DND-41 (cell line): Measurements from ENCODE around the gene PDS5B.
A peak's percentile ranks its signal among the peaks of the same experiment; 100 is the strongest.

ENCODE experiments used
- ATAC-seq: fragments of 200-7000 bp; cut with Tn5 transposase; 3 replicates; pipeline ENCODE4 v1.9.1; 2021; ENCODE audit warnings: low read depth; ENCODE audit not compliant: insufficient read depth
- DNase-seq: peaks from one replicate; pipeline ENCODE4 v3.0.0-alpha.2; 2020
- H2AFZ ChIP-seq: 2 replicates; pipeline ENCODE4 v1.6.0; 2012; ENCODE audit warnings: low read depth, low read length
- H3K27ac ChIP-seq: 2 replicates; pipeline ENCODE4 v1.5.1; 2012; ENCODE audit warnings: low read length, inconsistent platforms
- H3K27me3 ChIP-seq: fragments of 200-600 bp; sonication (generic); 2 replicates; pipeline ENCODE4 v1.6.0; 2012; ENCODE audit warnings: low read length, mild to moderate bottlenecking, inconsistent platforms; ENCODE audit not compliant: insufficient read depth, poor library complexity
- H3K36me3 ChIP-seq: 2 replicates; pipeline ENCODE4 v1.5.1; 2012; ENCODE audit warnings: low read length, inconsistent platforms; ENCODE audit not compliant: insufficient read depth
- H3K4me1 ChIP-seq: 2 replicates; pipeline ENCODE4 v1.5.1; 2012; ENCODE audit warnings: mild to moderate bottlenecking, low read length; ENCODE audit not compliant: insufficient read depth
- H3K4me2 ChIP-seq: 2 replicates; pipeline ENCODE4 v1.6.0; 2012; ENCODE audit warnings: mild to moderate bottlenecking, moderate library complexity, low read length, inconsistent platforms; ENCODE audit not compliant: insufficient read depth
- H3K4me3 ChIP-seq, 2 experiments: fragments of 200-600 bp in 1 of 2; shearing (Covaris generic) in 1 of 2; 2 replicates each; pipeline ENCODE4 v1.5.1; 2012 to 2016; ENCODE audit warnings: inconsistent platforms in 2 of 2, low read length in 2 of 2, mild to moderate bottlenecking in 2 of 2, low read depth in 1 of 2, moderate library complexity in 1 of 2
- H3K79me2 ChIP-seq: 2 replicates; pipeline ENCODE4 v1.6.0; 2012; ENCODE audit warnings: low read length, inconsistent platforms; ENCODE audit not compliant: insufficient read depth
- H3K9ac ChIP-seq: 2 replicates; pipeline ENCODE4 v1.6.0; 2012; ENCODE audit warnings: low read depth, mild to moderate bottlenecking, inconsistent platforms, low read length, moderate library complexity
- H3K9me3 ChIP-seq: 2 replicates; pipeline ENCODE4 v1.5.1; 2012; ENCODE audit warnings: low read length, moderate library complexity, mild to moderate bottlenecking, inconsistent platforms; ENCODE audit not compliant: insufficient read depth, severe bottlenecking
- H4K20me1 ChIP-seq: 2 replicates; pipeline ENCODE4 v1.6.0; 2012; ENCODE audit warnings: low read length; ENCODE audit not compliant: insufficient read depth
- CTCF ChIP-seq: IDR thresholded peaks from 2 replicates; pipeline ENCODE4 v1.5.1; 2012; ENCODE audit warnings: borderline replicate concordance, low read length, moderate library complexity, mild to moderate bottlenecking; ENCODE audit not compliant: poor library complexity, severe bottlenecking; ENCODE audit errors: extremely low read depth
- EZH2 ChIP-seq: IDR thresholded peaks from 3 replicates; pipeline ENCODE4 v1.6.1; 2012; ENCODE audit warnings: borderline replicate concordance, low read depth, mild to moderate bottlenecking, moderate library complexity, low read length, inconsistent platforms; ENCODE audit not compliant: severe bottlenecking

PDS5B gene

GRCh38 chr13:32538143-32538620, 48.1 kb upstream of the PDS5B start:
- TF ChIP-seq CTCF (no peak), EZH2 (no peak)
- peaks cover 55% of the 10 kb centered on the region for H3K79me2 ChIP-seq
- peak overlapping the region; percentile 96 for H2AFZ ChIP-seq

GRCh38 chr13:32538621-32539246, 47.5 kb upstream of the PDS5B start, which contains the start of gene N4BP2L2:
Gene N4BP2L2, minus strand, starts transcription at chr13:32538795. Its CDS starts 1,768 bp downstream, at chr13:32537027.
- peak; percentile 96 for ATAC-seq
- H3K4me1 ChIP-seq, result peaks cover 51% of the 10 kb centered on the region
- peaks cover 49% of the 10 kb centered on the region for H3K79me2 ChIP-seq
- peaks cover 5% of the 10 kb centered on the region; the same call in 1 of the 2 replicates for H4K20me1 ChIP-seq
- peak within 1 kb of the TSS; percentile 82 for H3K4me2 ChIP-seq
- H3K36me3 ChIP-seq, result peaks cover 24% of the 10 kb centered on the region
- peak within 1 kb of the TSS; percentile 79 to 89 for H3K4me3 ChIP-seq
- peak within 1 kb of the TSS; percentile 97 for H3K27ac ChIP-seq
- H3K9ac ChIP-seq, result peak within 1 kb of the TSS; percentile 81
- no peaks in the 10 kb centered on the region for H3K27me3 ChIP-seq
- TF ChIP-seq EZH2 (no peak), CTCF (peak; percentile 63)
- no peaks in the 10 kb centered on the region for H3K9me3 ChIP-seq
- H2AFZ ChIP-seq, result peak within 1 kb of the TSS; percentile 96
- DNase-seq, result peak; percentile 95

More at GRCh38 chr13:32538143-32538620, 48.1 kb upstream of the PDS5B start:
- no peak for DNase-seq
- Histone ChIP-seq H3K36me3 (peaks cover 28% of the 10 kb centered on the region), H3K27ac (peak overlapping the region; percentile 97), H3K9me3 (no peaks in the 10 kb centered on the region), H3K4me1 (peaks cover 56% of the 10 kb centered on the region), H3K4me3 (peak overlapping the region; percentile 79 to 89), H4K20me1 (peaks cover 11% of the 10 kb centered on the region; the same call in 1 of the 2 replicates), H3K4me2 (peak overlapping the region; percentile 82), H3K27me3 (no peaks in the 10 kb centered on the region), H3K9ac (peak overlapping the region; percentile 81)
- peak; percentile 71 for ATAC-seq

DNA sequence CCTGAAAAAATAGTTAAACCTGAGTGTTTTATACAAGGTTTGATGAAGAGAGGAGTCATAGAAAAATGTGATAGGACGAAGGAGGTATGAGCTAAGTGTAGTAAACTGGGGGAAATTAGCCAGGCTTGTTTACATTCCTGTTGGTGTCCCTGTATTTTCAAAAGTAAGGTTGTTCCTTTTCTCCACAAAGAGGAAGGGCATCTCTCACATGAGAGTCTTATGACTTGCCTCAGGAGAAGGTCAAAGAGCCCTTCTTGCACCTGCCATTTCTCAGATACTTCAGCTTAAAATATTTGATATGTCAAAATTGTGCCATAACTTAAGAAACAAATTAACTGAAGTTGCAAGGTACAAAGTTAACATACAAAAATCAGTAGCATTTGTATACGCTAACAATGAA, 44.0 kb upstream of the PDS5B start:
- Histone ChIP-seq H3K4me3 (no peak overlapping the region), H3K4me2 (no peak overlapping the region), H3K4me1 (peaks cover 16% of the 10 kb centered on the region), H3K27me3 (no peaks in the 10 kb centered on the region), H3K36me3 (no peaks in the 10 kb centered on the region; the same call in 1 of the 2 replicates), H3K9ac (no peak overlapping the region), H3K9me3 (no peaks in the 10 kb centered on the region), H2AFZ (no peak overlapping the region), H3K27ac (no peak overlapping the region), H3K79me2 (peaks cover 14% of the 10 kb centered on the region), H4K20me1 (no peaks in the 10 kb centered on the region)
- DNase-seq, result no peak
- ATAC-seq, result no peak
- TF ChIP-seq CTCF (no peak), EZH2 (no peak)
